Mesothelial cell of epicardium (in vitro differentiated cells): ENCODE results near the gene DTNB. TPM values are rescaled to one million over a fixed set of nuclear protein-coding genes. Genes with fewer than 3 reads are reported as not detected.
A peak's percentile ranks its signal among the peaks of the same experiment; 100 is the strongest.
"Not testable (repeated sequence)": the region's sequence is repeated elsewhere in the genome, so short reads cannot be mapped to it uniquely, and the experiment has no call there.

Experiments
- DNase-seq, 2 experiments: peaks; one replicate each; pipeline ENCODE4 v3.0.0; 2021; ENCODE audit warnings: low spot score in 2 of 2; ENCODE audit not compliant: unreplicated experiment in 2 of 2
- H3K27ac Mint-ChIP-seq: 2 replicates; pipeline ENCODE4 v1.8.0; 2021; ENCODE audit warnings: mixed read lengths
- H3K27me3 Mint-ChIP-seq: 2 replicates; pipeline ENCODE4 v1.8.0; 2021; ENCODE audit warnings: low read depth, mixed read lengths
- H3K36me3 Mint-ChIP-seq: 2 replicates; pipeline ENCODE4 v1.8.0; 2021; ENCODE audit warnings: mixed read lengths
- H3K4me1 Mint-ChIP-seq: 2 replicates; pipeline ENCODE4 v1.8.0; 2021; ENCODE audit warnings: mixed read lengths
- H3K4me3 Mint-ChIP-seq: 2 replicates; pipeline ENCODE4 v1.8.0; 2021; ENCODE audit warnings: mild to moderate bottlenecking, moderate library complexity, mixed read lengths
- H3K9me3 Mint-ChIP-seq: 2 replicates; pipeline ENCODE4 v1.8.0; 2021; ENCODE audit warnings: mixed read lengths
- CTCF ChIP-seq: fragments of 200-600 bp; sonication (generic); IDR thresholded peaks from one replicate; pipeline ENCODE4 v1.5.0; 2021; ENCODE audit warnings: antibody characterized with exemption; ENCODE audit not compliant: unreplicated experiment
- total RNA-seq: library from RNA; stranded (reverse); gene quantifications from 3 replicates; pipeline ENCODE4 v1.2.1, GENCODE V29; 2021

The DTNB gene
- total RNA-seq, 1 donor from 2014 or later: 36.3 TPM

- H3K9me3 Mint-ChIP-seq: no peaks in the 10 kb centered on the region
- H3K4me3 Mint-ChIP-seq: no peak overlapping the region
- peaks cover 4% of the 10 kb centered on the region for H3K4me1 Mint-ChIP-seq
- peak overlapping the region; percentile 13 for H3K27ac Mint-ChIP-seq
- H3K36me3 Mint-ChIP-seq: peaks cover 4% of the 10 kb centered on the region
- DNase-seq: no peak
- no peak for TF ChIP-seq CTCF
- no peaks in the 10 kb centered on the region for H3K27me3 Mint-ChIP-seq
Observed at GRCh38 chr2:25557179-25558036, 116.0 kb downstream of the DTNB start.

GRCh38 chr2:25552318-25552717 lies 121.1 kb downstream of the DTNB start:
- Mint-ChIP-seq H3K4me1 (peaks cover 10% of the 10 kb centered on the region), H3K27me3 (no peaks in the 10 kb centered on the region), H3K27ac (no peak overlapping the region), H3K4me3 (no peak overlapping the region), H3K36me3 (no peaks in the 10 kb centered on the region), H3K9me3 (no peaks in the 10 kb centered on the region)
- no peak for TF ChIP-seq CTCF
- no peak for DNase-seq

- DNase-seq: no peak
- Mint-ChIP-seq H3K27ac (no peak overlapping the region), H3K27me3 (no peaks in the 10 kb centered on the region), H3K4me3 (no peak overlapping the region), H3K4me1 (peaks cover 10% of the 10 kb centered on the region), H3K9me3 (no peaks in the 10 kb centered on the region), H3K36me3 (no peaks in the 10 kb centered on the region)
- TF ChIP-seq CTCF: no peak
Observed at GRCh38 chr2:25551316-25551715, 122.1 kb downstream of the DTNB start.

GRCh38 chr2:25549571-25549970 lies 123.8 kb downstream of the DTNB start:
- peaks cover 10% of the 10 kb centered on the region for H3K4me1 Mint-ChIP-seq
- H3K27me3 Mint-ChIP-seq, DNase-seq, H3K4me3 Mint-ChIP-seq, H3K9me3 Mint-ChIP-seq, H3K36me3 Mint-ChIP-seq, H3K27ac Mint-ChIP-seq: not testable (repeated sequence)

- Mint-ChIP-seq H3K27ac (no peak overlapping the region), H3K4me1 (peaks cover 10% of the 10 kb centered on the region), H3K4me3 (no peak overlapping the region), H3K9me3 (no peaks in the 10 kb centered on the region), H3K27me3 (no peaks in the 10 kb centered on the region), H3K36me3 (no peaks in the 10 kb centered on the region)
- DNase-seq: no peak
- TF ChIP-seq CTCF: no peak
Observed at GRCh38 chr2:25548601-25549000, 124.8 kb downstream of the DTNB start.

GRCh38 chr2:25546852-25547251 lies 126.5 kb downstream of the DTNB start:
- no peak for TF ChIP-seq CTCF
- Mint-ChIP-seq H3K9me3 (no peaks in the 10 kb centered on the region), H3K27ac (no peak overlapping the region)

More at GRCh38 chr2:25546852-25547251, 126.5 kb downstream of the DTNB start:
- Mint-ChIP-seq H3K4me3 (no peak overlapping the region), H3K36me3 (no peaks in the 10 kb centered on the region), H3K4me1 (peaks cover 10% of the 10 kb centered on the region), H3K27me3 (no peaks in the 10 kb centered on the region)
- no peak for DNase-seq
